IMR-90 (cell line): Measurements from ENCODE around the gene AKAP13. TPM values are rescaled to one million over a fixed set of nuclear protein-coding genes. Genes with fewer than 3 reads are reported as not detected.

Source experiments
- ATAC-seq: fragments of 200-7000 bp; cut with Tn5 transposase; 2 replicates; pipeline ENCODE4 v1.9.1; 2020; ENCODE audit warnings: low read depth, mild to moderate bottlenecking, moderate library complexity
- BruUV-seq: library from RNA; stranded (reverse); fragments of 400-500 nt; replicated peaks from 2 replicates; lab custom pipeline; 2021; lab: Mats Ljungman, UMichigan
- CTCF ChIA-PET: fragments of 300-600 bp; formaldehyde crosslinking; extraction: SDS; loops from one replicate; lab custom pipeline; 2021; ENCODE audit warnings: antibody characterized with exemption; lab: Yijun Ruan, JAX
- POLR2A ChIA-PET: fragments of 300-600 bp; sonication (Branson Sonifier 250); formaldehyde crosslinking; loops from one replicate; lab custom pipeline; 2022; ENCODE audit warnings: antibody characterized with exemption; ENCODE audit not compliant: unreplicated experiment; lab: Charles Lee
- DNase-seq: peaks from one replicate; pipeline ENCODE4 v3.0.0; 2013
- H2AFZ ChIP-seq: replicated peaks from 2 replicates; pipeline ENCODE3; 2013; ENCODE audit warnings: low read length, mild to moderate bottlenecking; ENCODE audit not compliant: poor library complexity
- H2AK5ac ChIP-seq: 2 replicates; pipeline ENCODE4 v1.6.1; 2013; ENCODE audit warnings: low read depth, low read length, inconsistent platforms
- H2AK9ac ChIP-seq: replicated peaks from 2 replicates; pipeline ENCODE3; 2013; ENCODE audit warnings: mild to moderate bottlenecking, low read depth, low read length, moderate library complexity; ENCODE audit not compliant: poor library complexity
- H2BK120ac ChIP-seq: 2 replicates; pipeline ENCODE4 v1.6.1; 2013; ENCODE audit warnings: low read depth, low read length, inconsistent platforms
- H2BK15ac ChIP-seq: 3 replicates; pipeline ENCODE4 v1.6.1; 2013; ENCODE audit warnings: low read depth, low read length, inconsistent platforms
- H2BK20ac ChIP-seq: 2 replicates; pipeline ENCODE4 v1.6.1; 2013; ENCODE audit warnings: low read depth, mild to moderate bottlenecking, inconsistent platforms, low read length, moderate library complexity
- H2BK5ac ChIP-seq: 2 replicates; pipeline ENCODE4 v1.6.1; 2013; ENCODE audit warnings: mild to moderate bottlenecking, low read depth, low read length, inconsistent platforms; ENCODE audit not compliant: poor library complexity, severe bottlenecking
- H3K14ac ChIP-seq: replicated peaks from 2 replicates; pipeline ENCODE4 v1.6.1; 2013; ENCODE audit warnings: low read depth, low read length, inconsistent platforms
- H3K18ac ChIP-seq: 2 replicates; pipeline ENCODE4 v1.6.1; 2013; ENCODE audit warnings: low read depth, low read length, control low read depth
- H3K23ac ChIP-seq: 2 replicates; pipeline ENCODE4 v1.6.1; 2013; ENCODE audit warnings: low read depth, low read length, inconsistent platforms
- H3K27ac ChIP-seq: 2 replicates; pipeline ENCODE4 v1.5.1; 2013; ENCODE audit warnings: mild to moderate bottlenecking, control low read depth, low read length; ENCODE audit not compliant: insufficient read depth
- H3K27me3 ChIP-seq: 2 replicates; pipeline ENCODE4 v1.6.1; 2013; ENCODE audit warnings: low read length; ENCODE audit not compliant: control insufficient read depth, insufficient read depth
- H3K36me3 ChIP-seq: 2 replicates; pipeline ENCODE4 v1.6.1; 2013; ENCODE audit warnings: low read length, mixed read lengths; ENCODE audit not compliant: control insufficient read depth, insufficient read depth
- H3K4ac ChIP-seq: 2 replicates; pipeline ENCODE4 v1.6.1; 2013; ENCODE audit warnings: low read depth, low read length, inconsistent platforms
- H3K4me1 ChIP-seq: 2 replicates; pipeline ENCODE4 v1.6.1; 2013; ENCODE audit warnings: low read length, mixed read lengths; ENCODE audit not compliant: control insufficient read depth, insufficient read depth
- H3K4me2 ChIP-seq: 2 replicates; pipeline ENCODE4 v1.6.1; 2013; ENCODE audit warnings: low read depth, mild to moderate bottlenecking, control low read depth, low read length, moderate library complexity
- H3K4me3 ChIP-seq: 2 replicates; pipeline ENCODE4 v1.5.1; 2013; ENCODE audit warnings: low read depth, mild to moderate bottlenecking, control low read depth, low read length, moderate library complexity; ENCODE audit not compliant: insufficient read depth
- H3K56ac ChIP-seq: 2 replicates; pipeline ENCODE4 v1.6.1; 2013; ENCODE audit warnings: low read length, inconsistent platforms; ENCODE audit not compliant: insufficient read depth; ENCODE audit errors: extremely low read depth
- H3K79me1 ChIP-seq, 2 experiments: 2 replicates each; pipeline ENCODE4 v1.6.1; 2013; ENCODE audit warnings: low read length in 2 of 2, inconsistent platforms in 1 of 2, low read depth in 1 of 2
- H3K9ac ChIP-seq: 2 replicates; pipeline ENCODE4 v1.6.1; 2013; ENCODE audit warnings: low read depth, low read length, control low read depth
- H3K9me1 ChIP-seq: 2 replicates; pipeline ENCODE4 v1.6.1; 2013; ENCODE audit warnings: low read length, inconsistent platforms; ENCODE audit not compliant: insufficient read depth
- H3K9me3 ChIP-seq: 2 replicates; pipeline ENCODE4 v1.6.1; 2013; ENCODE audit warnings: low read length; ENCODE audit not compliant: control insufficient read depth, insufficient read depth
- H4K20me1 ChIP-seq: 2 replicates; pipeline ENCODE4 v1.6.1; 2013; ENCODE audit warnings: low read length, inconsistent platforms; ENCODE audit not compliant: insufficient read depth
- H4K5ac ChIP-seq: 2 replicates; pipeline ENCODE4 v1.6.1; 2013; ENCODE audit warnings: mild to moderate bottlenecking, low read depth, low read length, control low read depth
- H4K8ac ChIP-seq, 2 experiments: 2 replicates each; pipeline ENCODE4 v1.6.1; 2013; ENCODE audit warnings: low read depth in 2 of 2, low read length in 2 of 2, control low read depth in 1 of 2, inconsistent platforms in 1 of 2
- H4K91ac ChIP-seq: 2 replicates; pipeline ENCODE4 v1.6.1; 2013; ENCODE audit warnings: low read depth, low read length, inconsistent platforms; ENCODE audit not compliant: insufficient read depth
- BHLHE40 ChIP-seq: fragments of 150-350 bp; IDR thresholded peaks from 2 replicates; pipeline ENCODE4 v1.6.1; 2016; ENCODE audit warnings: mild to moderate bottlenecking, low read depth, low read length
- CHD1 ChIP-seq: IDR thresholded peaks from 2 replicates; pipeline ENCODE4 v1.6.1; 2012; ENCODE audit warnings: low read depth, low read length, improper control_type of control experiment
- CTCF ChIP-seq: conservative IDR thresholded peaks from 2 replicates; pipeline ENCODE4 v1.5.1; 2012; ENCODE audit warnings: mild to moderate bottlenecking, low read depth, low read length, improper control_type of control experiment
- ELK1 ChIP-seq: fragments of 150-350 bp; IDR thresholded peaks from 2 replicates; pipeline ENCODE4 v1.6.1; 2016; ENCODE audit warnings: low read depth, mild to moderate bottlenecking, low read length, moderate library complexity, borderline replicate concordance
- FOS ChIP-seq: fragments of 150-350 bp; IDR thresholded peaks from 2 replicates; pipeline ENCODE4 v1.6.1; 2016; ENCODE audit warnings: low read depth, low read length
- MAFK ChIP-seq: IDR thresholded peaks from 2 replicates; pipeline ENCODE4 v1.6.1; 2012; ENCODE audit warnings: low read depth, low read length, improper control_type of control experiment
- MAZ ChIP-seq: IDR thresholded peaks from 2 replicates; pipeline ENCODE4 v1.6.1; 2012; ENCODE audit warnings: low read depth, mild to moderate bottlenecking, low read length, improper control_type of control experiment, moderate library complexity, borderline replicate concordance
- MXI1 ChIP-seq: IDR thresholded peaks from 2 replicates; pipeline ENCODE4 v1.6.1; 2012; ENCODE audit warnings: low read depth, mild to moderate bottlenecking, low read length, moderate library complexity, borderline replicate concordance
- NFE2L2 ChIP-seq: fragments of 150-350 bp; IDR thresholded peaks from 2 replicates; pipeline ENCODE4 v1.6.1; 2016; ENCODE audit warnings: low read depth, mild to moderate bottlenecking, low read length
- POLR2A ChIP-seq: IDR thresholded peaks from 2 replicates; pipeline ENCODE4 v1.6.1; 2012; ENCODE audit warnings: mild to moderate bottlenecking, low read depth, low read length
- RAD21 ChIP-seq: IDR thresholded peaks from 2 replicates; pipeline ENCODE4 v1.6.1; 2012; ENCODE audit warnings: low read length, improper control_type of control experiment
- RCOR1 ChIP-seq: IDR thresholded peaks from 2 replicates; pipeline ENCODE4 v1.6.1; 2012; ENCODE audit warnings: mild to moderate bottlenecking, low read length, improper control_type of control experiment; ENCODE audit not compliant: insufficient replicate concordance
- RFX5 ChIP-seq: IDR thresholded peaks from 2 replicates; pipeline ENCODE4 v1.8.0; 2012; ENCODE audit warnings: low read depth, mild to moderate bottlenecking, low read length, moderate library complexity
- SMC3 ChIP-seq: fragments of 150-350 bp; IDR thresholded peaks from 2 replicates; pipeline ENCODE4 v1.6.1; 2016; ENCODE audit warnings: low read depth, mild to moderate bottlenecking, antibody characterized with exemption, low read length, moderate library complexity
- USF2 ChIP-seq: fragments of 150-350 bp; IDR thresholded peaks from 2 replicates; pipeline ENCODE4 v1.6.1; 2017; ENCODE audit warnings: mild to moderate bottlenecking, antibody characterized with exemption, low read length, low read depth
- WGBS, 2 experiments: methylation state at CpG; one replicate each; pipeline versions ENCODE4 v1.1.5 to v1.1.7; 2013; ENCODE audit warnings: missing lambda C conversion rate in 2 of 2; ENCODE audit not compliant: insufficient read length in 1 of 2; ENCODE audit errors: extremely low coverage in 2 of 2; 5-methylcytosine and 5-hydroxymethylcytosine counted together
- dilution Hi-C: fragments of 300-500 bp; cut with HindIII; formaldehyde crosslinking; loops from one replicate; pipeline ENCODE4 v1.14.3; 2018; ENCODE audit warnings: low sequenced_read_pairs; ENCODE audit not compliant: unreplicated experiment
- in situ Hi-C: fragments of 300-500 bp; cut with MboI; formaldehyde crosslinking; loops from 3 replicates; pipeline ENCODE4 v1.14.3; 2019; ENCODE audit warnings: low sequenced_read_pairs, inconsistent platforms, mixed read lengths
- intact Hi-C: fragments of 100-400 bp; cut with micrococcal nuclease; formaldehyde crosslinking; loops from 2 replicates; pipeline ENCODE4 v1.10.0; 2022
- polyA plus RNA-seq, 3 experiments: library from polyadenylated mRNA; depleted of rRNA; stranded (reverse); fragments of >200 nt; gene quantifications; 2 replicates each; pipeline ENCODE4 v1.2.3, GENCODE V29; 2012; ENCODE audit warnings: low replicate concordance in 1 of 3
- total RNA-seq: library from RNA; depleted of rRNA; stranded (reverse); fragments of >200 nt; gene quantifications from 2 replicates; pipeline ENCODE4 v1.2.3, GENCODE V29; 2012

The AKAP13 gene
- total and polyA plus RNA-seq, 2 of the 4 experiments (the other 2 are of a cell fraction): 10.4 to 46.4 TPM

- Histone ChIP-seq H3K9me3 (no peaks in the 10 kb centered on the region), H3K18ac (no peak overlapping the region), H3K27me3 (no peaks in the 10 kb centered on the region), H4K5ac (no peak overlapping the region; the same call in 1 of the 2 replicates), H3K4me1 (peaks cover 2% of the 10 kb centered on the region; the same call in 1 of the 2 replicates), H2BK20ac (no peak overlapping the region), H2AFZ (no peak overlapping the region), H3K9me1 (peaks cover 6% of the 10 kb centered on the region; the same call in 1 of the 2 replicates), H3K27ac (no peak overlapping the region; the same call in 1 of the 2 replicates), H2BK5ac (no peak overlapping the region), H3K4ac (no peak overlapping the region), H4K20me1 (no peaks in the 10 kb centered on the region), H2BK120ac (no peak overlapping the region), H4K8ac (no peak overlapping the region), H3K4me2 (no peak overlapping the region), H3K36me3 (peaks cover 8% of the 10 kb centered on the region), H3K14ac (0 out of 2 replicates have a peak overlapping the region, but pooled peaks have one; percentile 10), H2BK15ac (no peak overlapping the region), H3K79me1 (peaks cover 13 to 16% of the 10 kb centered on the region in 2 experiments; a peak in 3 of 4 replicates), H3K4me3 (no peak overlapping the region), H4K91ac (no peak overlapping the region), H2AK5ac (no peak overlapping the region), H3K56ac (no peak overlapping the region), H3K23ac (no peak overlapping the region), H3K9ac (no peak overlapping the region), H2AK9ac (no peak overlapping the region)
- CTCF ChIA-PET: interaction anchor here (1.3 kb wide), 1 partner anchor 394 kb away, joined by 3 read pairs; no protein-coding TSS in a partner anchor
- WGBS, 2 experiments: no CpG with 5 or more reads among the region's 4 CpGs
- intact Hi-C loops: no loop called here
- BruUV-seq: no TSS peak
- dilution Hi-C loops: no loop called here
- in situ Hi-C loops: no loop called here
- DNase-seq: no peak
- POLR2A ChIA-PET: interaction anchor here (0.8 kb wide), 1 partner anchor 162 kb away, joined by 3 read pairs; no protein-coding TSS in a partner anchor
- ATAC-seq: no peak
- TF ChIP-seq MAZ (no peak), ELK1 (no peak), MAFK (no peak), NFE2L2 (no peak), RCOR1 (no peak), USF2 (no peak), MXI1 (no peak), RFX5 (no peak), CHD1 (no peak), SMC3 (no peak), CTCF (no peak), FOS (no peak), RAD21 (no peak), BHLHE40 (no peak), POLR2A (no peak)
These were observed 310.3 kb downstream of the AKAP13 start for GRCh38 chr15:85690561-85691231.
